ENCODE measurements around the gene PALLD.

Gene PALLD

GRCh38 chr4:168741281-168742173 lies 244.7 kb downstream of the PALLD start:
- in situ Hi-C loops (cut with MboI; ENCODE audit: low sequenced_read_pairs): no loop called here

GRCh38 chr4:168743131-168743530 lies 246.3 kb downstream of the PALLD start:
- in situ Hi-C loops (cut with MboI; ENCODE audit: low sequenced_read_pairs): no loop called here

GRCh38 chr4:168743601-168744000 lies 246.7 kb downstream of the PALLD start:
- in situ Hi-C loops (cut with MboI; ENCODE audit: low sequenced_read_pairs): no loop called here

DNA sequence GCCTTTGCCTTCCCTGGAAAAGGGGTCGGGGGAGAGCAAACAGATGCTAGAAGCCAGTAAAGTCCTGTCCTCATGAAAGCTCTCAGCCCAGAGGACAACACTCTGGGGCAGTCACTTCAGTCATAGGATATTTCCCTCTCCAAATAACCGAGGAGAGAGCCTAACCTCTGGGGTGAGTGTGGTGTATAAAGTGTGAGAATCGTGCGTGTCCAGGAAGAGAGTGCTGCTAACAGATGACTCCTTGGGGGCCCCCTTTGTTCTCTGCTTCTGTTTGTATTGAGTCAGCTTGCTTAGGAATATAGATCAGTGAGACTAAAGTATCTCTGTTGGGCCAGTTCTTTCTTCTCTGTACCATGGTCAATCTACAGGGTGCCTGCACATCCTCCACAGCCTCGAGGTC lies 247.2 kb downstream of the PALLD start:
- in situ Hi-C loops (cut with MboI; ENCODE audit: low sequenced_read_pairs): no loop called here

GRCh38 chr4:168748807-168749206 lies 252.0 kb downstream of the PALLD start:
- in situ Hi-C loops (cut with MboI; ENCODE audit: low sequenced_read_pairs): no loop called here

GRCh38 chr4:168751263-168752225 lies 254.7 kb downstream of the PALLD start:
- in situ Hi-C loops (cut with MboI; ENCODE audit: low sequenced_read_pairs): no loop called here

GRCh38 chr4:168755598-168756477 lies 259.0 kb downstream of the PALLD start:
- in situ Hi-C loops (cut with MboI; ENCODE audit: low sequenced_read_pairs): no loop called here

- in situ Hi-C loops (cut with MboI; ENCODE audit: low sequenced_read_pairs): no loop called here
These were observed 260.6 kb downstream of the PALLD start for GRCh38 chr4:168757500-168757899.

DNA sequence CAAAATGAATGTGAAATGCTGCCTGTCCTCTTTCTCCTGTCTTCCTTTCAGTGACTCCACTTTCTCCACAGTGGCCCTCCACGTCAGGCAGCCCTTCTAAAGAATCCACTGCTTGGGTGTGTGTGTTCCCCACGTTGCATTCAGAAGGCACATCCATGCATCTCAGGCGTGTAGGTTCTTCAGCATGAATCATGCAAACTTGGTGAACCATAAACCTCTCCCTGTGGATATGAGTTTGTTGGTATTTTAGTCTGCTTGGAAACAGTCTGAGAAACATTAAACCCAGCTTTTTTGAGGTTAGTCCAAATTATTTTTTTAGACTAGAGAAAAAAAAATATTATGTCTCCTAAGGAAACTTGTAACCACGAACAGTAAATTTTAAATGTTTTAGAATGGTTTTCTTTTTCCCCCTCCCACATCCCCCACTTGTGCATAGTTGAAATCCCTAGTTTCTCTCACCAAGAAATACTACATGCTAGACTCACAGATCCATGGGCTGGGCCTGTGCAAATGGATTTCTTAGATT lies 261.6 kb downstream of the PALLD start:
- in situ Hi-C loops (cut with MboI; ENCODE audit: low sequenced_read_pairs): no loop called here

GRCh38 chr4:168759321-168759720 lies 262.5 kb downstream of the PALLD start:
- in situ Hi-C loops (cut with MboI; ENCODE audit: low sequenced_read_pairs): no loop called here

GRCh38 chr4:168759959-168760527 lies 263.2 kb downstream of the PALLD start:
- in situ Hi-C loops (cut with MboI; ENCODE audit: low sequenced_read_pairs): no loop called here

- in situ Hi-C loops (cut with MboI; ENCODE audit: low sequenced_read_pairs): no loop called here
These were observed 264.2 kb downstream of the PALLD start for GRCh38 chr4:168761066-168761465.

GRCh38 chr4:168765322-168765721 lies 268.5 kb downstream of the PALLD start:
- in situ Hi-C loops (cut with MboI; ENCODE audit: low sequenced_read_pairs): no loop called here

GRCh38 chr4:168765726-168766125 lies 268.9 kb downstream of the PALLD start:
- in situ Hi-C loops (cut with MboI; ENCODE audit: low sequenced_read_pairs): no loop called here

DNA sequence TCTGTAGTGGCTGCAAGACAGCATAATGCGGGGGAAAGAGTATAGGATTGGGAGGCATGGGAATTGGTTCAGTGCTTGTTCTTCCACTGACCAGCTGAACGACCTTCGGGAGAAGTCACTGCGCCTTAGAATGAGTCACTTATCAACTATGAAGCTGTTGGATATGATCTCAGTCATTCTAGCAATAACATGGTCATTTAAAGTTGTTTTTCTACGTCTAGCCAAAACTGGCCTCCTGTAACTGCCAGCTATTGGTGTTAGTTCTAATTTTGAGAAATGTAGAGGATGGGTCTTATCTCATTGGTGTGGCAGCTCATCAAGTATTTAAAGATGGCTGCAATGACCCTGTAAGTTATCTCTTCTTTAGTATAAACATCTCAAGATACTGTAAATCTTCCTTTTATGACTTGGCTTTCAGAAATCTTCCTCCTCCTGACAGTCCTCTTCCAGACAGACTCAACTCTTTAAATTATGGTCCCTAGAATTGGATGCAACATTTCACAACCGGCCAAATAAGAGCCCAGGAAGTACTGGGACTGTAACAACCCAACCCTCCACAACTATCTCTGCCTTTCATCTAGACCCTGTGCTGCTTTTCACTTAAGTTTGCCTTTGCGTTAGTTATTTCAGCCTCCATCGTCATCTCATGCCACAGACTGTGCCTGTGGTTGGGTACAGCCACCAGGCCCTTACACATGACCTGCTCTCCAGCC lies 269.9 kb downstream of the PALLD start:
- in situ Hi-C loops (cut with MboI; ENCODE audit: low sequenced_read_pairs): no loop called here

- in situ Hi-C loops (cut with MboI; ENCODE audit: low sequenced_read_pairs): no loop called here
These were observed 272.6 kb downstream of the PALLD start for GRCh38 chr4:168769416-168769815.

DNA sequence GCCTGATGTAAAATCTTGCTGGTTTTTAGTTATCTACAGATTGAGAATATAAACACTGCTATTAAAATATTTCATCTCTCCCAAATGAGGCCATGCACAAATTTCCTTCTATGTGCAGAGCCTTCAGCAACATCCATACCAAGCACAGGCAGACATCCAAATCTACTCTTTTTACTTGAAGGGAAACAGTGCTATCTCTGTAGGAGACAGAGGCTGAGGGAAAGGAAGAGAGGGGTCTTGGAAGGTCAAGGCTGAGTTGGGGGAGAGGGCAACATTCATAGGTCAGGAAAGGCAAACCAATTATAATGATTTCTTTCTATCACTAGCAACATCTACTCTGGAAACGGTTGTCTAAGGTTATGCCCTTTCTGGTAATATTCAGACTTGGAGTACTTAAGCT lies 273.0 kb downstream of the PALLD start:
- in situ Hi-C loops (cut with MboI; ENCODE audit: low sequenced_read_pairs): no loop called here

GRCh38 chr4:168771251-168771650 lies 274.4 kb downstream of the PALLD start:
- in situ Hi-C loops (cut with MboI; ENCODE audit: low sequenced_read_pairs): no loop called here

DNA sequence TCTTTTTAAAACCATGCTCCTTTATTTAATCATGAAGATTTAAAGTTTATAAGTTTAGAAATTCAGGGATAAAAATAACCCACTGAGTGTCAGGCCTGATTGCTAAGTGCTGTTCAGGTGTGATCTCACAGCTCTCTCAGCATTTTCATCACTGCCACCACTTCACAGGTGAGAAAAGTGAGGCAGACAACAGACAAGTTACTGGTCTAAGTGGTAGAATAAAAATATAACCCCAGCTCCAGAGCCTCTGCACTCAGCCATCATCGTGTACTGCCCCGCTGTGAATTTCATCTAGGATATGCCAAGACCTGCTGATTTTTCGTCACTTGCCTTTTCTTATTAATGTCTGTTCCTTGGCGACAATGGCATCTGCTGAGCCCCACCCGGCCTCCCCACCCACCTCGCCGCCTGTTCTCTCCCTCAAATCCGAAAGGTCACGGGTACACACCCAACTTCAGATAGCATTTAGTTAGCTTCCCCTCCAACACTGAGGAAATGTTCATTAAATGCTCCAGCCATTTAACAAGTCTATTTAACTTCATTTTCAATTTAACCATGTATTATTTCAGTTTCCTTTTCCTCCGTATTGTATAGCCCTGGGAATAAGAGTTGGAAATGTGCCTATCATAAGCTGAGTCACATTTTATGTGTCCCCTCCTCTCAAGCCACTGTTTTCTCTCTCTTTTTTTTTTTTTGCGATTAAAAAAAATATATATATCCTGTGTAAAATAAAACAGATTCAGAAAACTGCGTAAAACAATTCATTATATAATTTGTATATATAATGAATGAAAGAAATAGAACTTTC lies 276.7 kb downstream of the PALLD start:
- in situ Hi-C loops (cut with MboI; ENCODE audit: low sequenced_read_pairs): no loop called here

Measured in HL-60/S4 treated with phorbol 12-myristate 13-acetate at 8.2 ng/mL for 4 days and 3 days (cell line).